ENCODE measurements around the gene NUP107. TPM values are rescaled to one million over a fixed set of nuclear protein-coding genes. Genes with fewer than 3 reads are reported as not detected.

The NUP107 gene
- 31.8 and 32.9 TPM in 2 replicates for total RNA-seq (ENCODE audit: low replicate concordance)

GRCh38 chr12:68686595-68687521 is at the start of gene NUP107:
Gene NUP107 (plus strand): TSS chr12:68686978. CDS start chr12:68687066, 88 bp downstream.

DNA sequence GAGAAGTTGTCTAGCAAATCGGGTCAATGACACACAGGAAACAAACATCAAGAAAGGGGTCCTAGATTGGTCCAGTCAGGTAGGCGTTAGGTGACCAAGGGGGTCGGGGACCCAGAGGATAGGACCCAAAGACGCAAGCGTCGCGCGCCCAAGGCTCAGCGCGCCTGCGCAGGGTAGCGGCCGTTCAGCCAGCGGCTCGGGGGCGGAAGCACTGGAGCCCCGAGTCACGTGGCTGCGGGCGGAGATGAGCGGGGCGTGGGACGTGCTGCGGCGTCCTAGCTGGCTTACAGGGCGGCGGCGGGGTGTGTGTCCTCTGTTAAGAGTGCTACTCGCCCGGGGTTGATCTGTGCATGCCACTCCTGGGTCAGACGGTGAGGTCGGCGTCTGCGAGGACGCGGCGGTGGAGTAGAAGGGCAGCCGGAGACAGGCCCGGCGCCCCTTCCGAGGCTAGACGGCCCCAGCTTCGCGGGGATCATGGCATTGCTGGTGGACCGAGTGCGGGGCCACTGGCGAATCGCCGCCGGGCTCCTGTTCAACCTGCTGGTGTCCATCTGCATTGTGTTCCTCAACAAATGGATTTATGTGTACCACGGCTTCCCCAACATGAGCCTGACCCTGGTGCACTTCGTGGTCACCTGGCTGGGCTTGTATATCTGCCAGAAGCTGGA is 59.3 kb downstream of the NUP107 start, which contains the start of gene SLC35E3:
Gene SLC35E3 (plus strand): TSS at position 273 of the 668 bp plus-strand sequence. CDS start 202 bp downstream, at position 475.

Other genes starting within 250 kb of the NUP107 start
- 172 and 197 TPM in 2 replicates for gene RAP1B, start 76.1 kb upstream of the NUP107 start, total RNA-seq (ENCODE audit: low replicate concordance)
- 6.5 and 10.6 TPM in 2 replicates for gene SLC35E3, start 59.2 kb downstream of the NUP107 start, total RNA-seq (ENCODE audit: low replicate concordance)
- gene MDM2, start 121.2 kb downstream of the NUP107 start, total RNA-seq (ENCODE audit: low replicate concordance), result 153 and 248 TPM in 2 replicates
- gene CPM, start 246.2 kb downstream of the NUP107 start, total RNA-seq (ENCODE audit: low replicate concordance), result 0.83 and 18.7 TPM in 2 replicates

Data from smooth muscle cell of the coronary artery (primary cell).